GM23338 (cell line): ENCODE measurements around the gene GID4. TPM values are rescaled to one million over a fixed set of nuclear protein-coding genes. Genes with fewer than 3 reads are reported as not detected.

Experiments
- ATAC-seq: fragments of 200-7000 bp; cut with Tn5 transposase; 3 replicates; pipeline ENCODE4 v1.9.1; 2020
- DNase-seq: peaks from one replicate; pipeline ENCODE4 v3.0.0-alpha.2; 2015; ENCODE audit warnings: low spot score
- H2AFZ ChIP-seq: fragments of 200-600 bp; sonication (generic); 2 replicates; pipeline ENCODE4 v1.8.0; 2016; ENCODE audit warnings: antibody characterized with exemption, mild to moderate bottlenecking, moderate library complexity
- H3F3A ChIP-seq: fragments of 200-600 bp; sonication (generic); replicated peaks from 2 replicates; pipeline ENCODE4 v1.8.0; 2017; ENCODE audit warnings: antibody characterized with exemption, mixed run types, low read depth
- H3K27ac ChIP-seq: fragments of 200-600 bp; sonication (generic); 2 replicates; pipeline ENCODE4 v1.6.1; 2016; ENCODE audit warnings: low read depth
- H3K27me3 ChIP-seq: fragments of 200-600 bp; sonication (generic); 2 replicates; pipeline ENCODE4 v1.8.0; 2016; ENCODE audit warnings: mild to moderate bottlenecking, mixed run types, moderate library complexity; ENCODE audit not compliant: insufficient read depth
- H3K36me3 ChIP-seq: fragments of 200-600 bp; sonication (generic); 2 replicates; pipeline ENCODE4 v1.8.0; 2016; ENCODE audit warnings: mild to moderate bottlenecking; ENCODE audit not compliant: insufficient read depth
- H3K4me1 ChIP-seq: fragments of 200-600 bp; sonication (generic); 2 replicates; pipeline ENCODE4 v1.8.0; 2016; ENCODE audit warnings: mild to moderate bottlenecking, moderate library complexity; ENCODE audit not compliant: insufficient read depth
- H3K4me2 ChIP-seq: fragments of 200-600 bp; sonication (generic); 2 replicates; pipeline ENCODE4 v1.7.1; 2017; ENCODE audit warnings: mixed run types
- H3K4me3 ChIP-seq: fragments of 200-600 bp; sonication (generic); 2 replicates; pipeline ENCODE4 v1.6.1; 2016; ENCODE audit warnings: mixed run types
- H3K79me2 ChIP-seq: fragments of 200-600 bp; sonication (generic); replicated peaks from 2 replicates; pipeline ENCODE4 v1.8.0; 2017; ENCODE audit warnings: mild to moderate bottlenecking; ENCODE audit not compliant: insufficient read depth
- H3K9me2 ChIP-seq: fragments of 200-600 bp; sonication (generic); 2 replicates; pipeline ENCODE4 v1.8.0; 2017; ENCODE audit not compliant: insufficient read depth
- H4K20me1 ChIP-seq: fragments of 200-600 bp; sonication (generic); replicated peaks from 2 replicates; pipeline ENCODE4 v1.8.0; 2017; ENCODE audit warnings: mild to moderate bottlenecking; ENCODE audit not compliant: insufficient read depth
- H3K27ac Mint-ChIP-seq: 2 replicates; pipeline ENCODE4 v1.8.0; 2020; ENCODE audit warnings: inconsistent platforms, mild to moderate bottlenecking, moderate library complexity, mixed read lengths
- H3K27me3 Mint-ChIP-seq: 3 replicates; pipeline ENCODE4 v1.8.0; 2022; ENCODE audit warnings: low read depth, mild to moderate bottlenecking, moderate library complexity, mixed read lengths, inconsistent platforms; ENCODE audit not compliant: insufficient read depth, poor library complexity
- H3K36me3 Mint-ChIP-seq: 3 replicates; pipeline ENCODE4 v1.8.0; 2021; ENCODE audit warnings: low read depth, mild to moderate bottlenecking, inconsistent platforms, moderate library complexity, mixed read lengths
- H3K4me1 Mint-ChIP-seq: 3 replicates; pipeline ENCODE4 v1.8.0; 2020; ENCODE audit warnings: mild to moderate bottlenecking, inconsistent platforms, mixed read lengths
- H3K4me3 Mint-ChIP-seq: 3 replicates; pipeline ENCODE4 v1.8.0; 2021; ENCODE audit warnings: moderate library complexity, mild to moderate bottlenecking, inconsistent platforms, mixed read lengths
- H3K9me3 Mint-ChIP-seq: 3 replicates; pipeline ENCODE4 v1.8.0; 2020; ENCODE audit warnings: moderate library complexity, mild to moderate bottlenecking, inconsistent platforms, mixed read lengths
- CREB1 ChIP-seq: fragments of 250-450 bp; sonication (Bioruptor Pico); IDR thresholded peaks from 2 replicates; pipeline ENCODE4 v1.5.0; 2020; ENCODE audit warnings: low read depth, mild to moderate bottlenecking, moderate library complexity
- CTCF ChIP-seq, 2 experiments: fragments of 200-600 bp in 1 of 2; sonication (generic) in 1 of 2; conservative IDR thresholded peaks; 2 replicates each; pipeline versions ENCODE4 v1.5.1 to v1.6.1; 2016 to 2017; ENCODE audit warnings: antibody characterized with exemption in 2 of 2, low read depth in 2 of 2, mild to moderate bottlenecking in 2 of 2, moderate library complexity in 1 of 2
- ZNF114 ChIP-seq: fragments of 250-450 bp; sonication (Bioruptor Pico); IDR thresholded peaks from 2 replicates; pipeline ENCODE4 v1.5.0; 2020; ENCODE audit warnings: mild to moderate bottlenecking, moderate library complexity
- polyA plus RNA-seq: library from polyadenylated mRNA; unstranded; fragments of >200 nt; fragmentation: Nextera tagmentation; extraction: Ambion mirVana; gene quantifications from 2 replicates; pipeline ENCODE4 v1.2.1, GENCODE V29; 2016
- total RNA-seq: library from RNA; depleted of rRNA; stranded (reverse); fragments of >200 nt; shearing (Covaris generic); gene quantifications from 2 replicates; pipeline ENCODE4 v1.2.3, GENCODE V29; 2014

The GID4 gene
- total and polyA plus RNA-seq, 2 experiments from 2014 or later = 6.3 to 11.2 TPM

- ATAC-seq (no peak), DNase-seq (no peak)
- H3K27me3 ChIP-seq = no peaks in the 10 kb centered on the region
- no peaks in the 10 kb centered on the region; the same call in 1 of the 2 replicates for H3K4me1 ChIP-seq
- H4K20me1 ChIP-seq = no peaks in the 10 kb centered on the region
- no peak overlapping the region for H3K4me2 ChIP-seq
- H2AFZ ChIP-seq = no peak overlapping the region
- no peaks in the 10 kb centered on the region for H3F3A ChIP-seq
- no peak for TF ChIP-seq CREB1 (CRISPR knock-in tag)
- no peaks in the 10 kb centered on the region for H3K79me2 ChIP-seq
- peaks cover 2% of the 10 kb centered on the region; the same call in 1 of the 3 replicates for H3K4me1 Mint-ChIP-seq
- H3K4me3 ChIP-seq = no peak overlapping the region
- H3K36me3 ChIP-seq = no peaks in the 10 kb centered on the region
- H3K4me3 Mint-ChIP-seq = no peak overlapping the region
- no peak overlapping the region for H3K27ac ChIP-seq
- H3K9me2 ChIP-seq = no peaks in the 10 kb centered on the region
- H3K36me3 Mint-ChIP-seq = no peaks in the 10 kb centered on the region; the same call in 2 of the 3 replicates
- H3K27me3 Mint-ChIP-seq = peaks cover 3% of the 10 kb centered on the region
- H3K27ac Mint-ChIP-seq = no peak overlapping the region
- H3K9me3 Mint-ChIP-seq = no peaks in the 10 kb centered on the region; the same call in 2 of the 3 replicates
Measured at GRCh38 chr17:17998934-17999333, 40.3 kb upstream of the GID4 start.

- no peak overlapping the region for H3K4me3 Mint-ChIP-seq
- peaks cover 2% of the 10 kb centered on the region; the same call in 1 of the 3 replicates for H3K4me1 Mint-ChIP-seq
- H3K4me1 ChIP-seq = no peaks in the 10 kb centered on the region
- no peaks in the 10 kb centered on the region for H4K20me1 ChIP-seq
- no peak overlapping the region for H3K27ac ChIP-seq
- H3K9me3 Mint-ChIP-seq = no peaks in the 10 kb centered on the region; the same call in 2 of the 3 replicates
- H3K4me3 ChIP-seq = no peak overlapping the region
- no peaks in the 10 kb centered on the region for H3F3A ChIP-seq
- H2AFZ ChIP-seq = no peak overlapping the region
- H3K9me2 ChIP-seq = no peaks in the 10 kb centered on the region
- peaks cover 3% of the 10 kb centered on the region for H3K27me3 Mint-ChIP-seq
- no peak for DNase-seq
- TF ChIP-seq CTCF (conservative IDR thresholded peaks at IDR 0.05; ENCODE audit: low read depth in 2 of 2) = no peak
- H3K27ac Mint-ChIP-seq = no peak overlapping the region
- H3K4me2 ChIP-seq = no peak overlapping the region
- H3K36me3 Mint-ChIP-seq = no peaks in the 10 kb centered on the region; the same call in 2 of the 3 replicates
- no peaks in the 10 kb centered on the region for H3K27me3 ChIP-seq
- H3K36me3 ChIP-seq = no peaks in the 10 kb centered on the region
- H3K79me2 ChIP-seq = no peaks in the 10 kb centered on the region
- no peak for ATAC-seq
Measured at GRCh38 chr17:17999364-18000029, 39.7 kb upstream of the GID4 start.

DNA sequence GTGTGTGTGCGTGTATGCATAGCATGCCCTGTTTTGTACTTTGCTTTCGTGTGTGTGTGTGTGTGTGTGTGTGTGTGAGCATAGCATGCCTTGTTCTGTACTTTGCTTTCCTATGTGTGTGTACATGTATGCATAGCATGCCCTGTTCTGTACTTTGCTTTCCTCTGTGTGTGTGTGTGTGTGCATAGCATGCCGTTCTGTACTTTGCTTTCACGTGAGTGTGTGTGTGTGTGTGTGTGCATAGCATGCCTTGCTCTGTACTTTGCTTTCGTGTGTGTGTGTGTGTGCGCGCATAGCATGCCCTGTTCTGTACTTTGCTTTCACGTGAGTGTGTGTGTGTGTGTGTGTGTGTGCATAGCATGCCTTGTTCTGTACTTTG, 39.2 kb upstream of the GID4 start:
- H3K4me1 ChIP-seq = no peaks in the 10 kb centered on the region
- no peak overlapping the region for H3K4me2 ChIP-seq
- H3K79me2 ChIP-seq = no peaks in the 10 kb centered on the region
- no peak for DNase-seq
- H3K9me2 ChIP-seq = no peaks in the 10 kb centered on the region
- no peaks in the 10 kb centered on the region for H3F3A ChIP-seq
- Mint-ChIP-seq H3K36me3 (no peaks in the 10 kb centered on the region; the same call in 2 of the 3 replicates), H3K27me3 (peaks cover 3% of the 10 kb centered on the region), H3K27ac (no peak overlapping the region), H3K9me3 (no peaks in the 10 kb centered on the region; the same call in 2 of the 3 replicates), H3K4me1 (no peaks in the 10 kb centered on the region; the same call in 2 of the 3 replicates), H3K4me3 (no peak overlapping the region)
- ATAC-seq = no peak
- no peaks in the 10 kb centered on the region for H3K36me3 ChIP-seq
- no peak overlapping the region for H3K4me3 ChIP-seq
- TF ChIP-seq CREB1 (CRISPR knock-in tag) (no peak), ZNF114 (CRISPR knock-in tag) (no peak)
- no peak overlapping the region for H2AFZ ChIP-seq
- H4K20me1 ChIP-seq = no peaks in the 10 kb centered on the region
- no peak overlapping the region for H3K27ac ChIP-seq
- no peaks in the 10 kb centered on the region for H3K27me3 ChIP-seq
